HG03575 (cell line): Measurements from ENCODE around the gene CYFIP2.

ENCODE experiments used
- ATAC-seq: cut with Tn5 transposase; IDR thresholded peaks from one replicate; pipeline ENCODE4 v1.9.1; 2021; ENCODE audit not compliant: unreplicated experiment, insufficient number of reproducible peaks, low FRiP score; ENCODE audit errors: extremely low read depth

Gene CYFIP2

DNA sequence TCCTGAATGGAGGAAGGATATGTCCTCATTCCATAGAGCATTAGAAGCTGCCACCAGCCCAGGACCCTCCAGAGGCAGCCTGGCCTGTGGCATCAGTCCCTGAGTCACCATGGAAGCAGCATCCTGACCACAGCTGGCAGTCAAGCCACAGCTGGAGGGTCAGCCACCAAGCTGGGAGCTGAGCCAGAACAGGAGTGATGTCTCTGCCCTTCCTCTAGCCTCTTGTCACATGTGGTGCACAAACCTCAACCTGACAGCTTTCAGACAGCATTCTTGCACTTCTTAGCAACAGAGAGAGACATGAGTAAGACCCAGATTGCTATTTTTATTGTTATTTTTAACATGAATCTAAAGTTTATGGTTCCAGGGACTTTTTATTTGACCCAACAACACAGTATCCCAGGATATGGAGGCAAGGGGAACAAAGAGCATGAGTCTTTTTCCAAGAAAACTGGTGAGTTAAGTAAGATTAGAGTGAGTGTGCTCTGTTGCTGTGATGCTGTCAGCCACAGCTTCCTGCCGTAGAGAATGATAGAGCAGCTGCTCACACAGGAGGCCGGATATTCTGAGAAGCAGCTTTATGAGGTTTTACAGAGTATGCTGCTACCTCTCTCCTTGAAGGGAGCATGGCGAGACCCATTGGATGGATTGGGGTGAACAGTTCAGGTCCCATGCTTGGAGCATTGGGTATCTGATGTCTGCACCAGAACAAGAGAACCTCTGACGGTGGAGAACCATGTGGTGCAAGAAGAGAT lies 13.0 kb upstream of the CYFIP2 start:
- peak; percentile 93 for ATAC-seq

DNA sequence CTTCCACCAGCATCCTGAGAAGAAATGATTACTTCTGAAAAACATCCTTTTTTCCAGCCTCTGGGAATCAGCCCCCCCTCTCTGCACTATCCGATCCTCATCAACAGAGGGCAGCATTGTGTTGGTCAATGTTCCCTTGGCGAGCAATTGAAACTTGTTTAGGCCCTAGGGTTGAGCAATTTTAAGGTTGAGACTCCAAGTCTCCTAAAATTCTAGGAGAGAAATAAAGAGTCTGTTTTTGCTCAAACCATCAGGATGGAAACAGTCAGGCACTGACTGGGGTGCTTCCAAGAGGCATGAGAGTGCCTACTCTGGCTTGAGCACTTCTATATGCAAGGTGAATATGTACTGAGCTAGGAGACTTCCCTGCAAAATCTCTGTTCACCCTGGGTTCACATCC lies 12.4 kb upstream of the CYFIP2 start:
- peak; percentile 11 for ATAC-seq

DNA sequence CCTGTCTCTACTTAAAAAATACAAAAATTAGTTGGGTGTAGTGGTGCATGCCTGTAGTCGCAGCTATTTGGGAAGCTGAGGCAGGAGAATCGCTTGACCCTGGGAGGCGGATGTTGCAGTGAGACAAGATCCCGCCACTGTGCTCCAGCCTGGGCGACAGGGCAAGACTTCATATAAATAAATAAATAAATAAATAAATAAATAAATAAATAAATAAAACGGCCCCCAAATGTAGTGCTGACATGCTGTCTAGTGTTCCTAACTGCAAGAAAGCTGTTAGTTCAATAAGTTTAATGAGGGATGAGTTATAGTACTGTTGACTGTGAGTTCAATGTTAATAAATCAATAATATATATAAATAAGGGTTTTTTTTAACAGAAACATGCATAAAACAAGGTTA lies 7.5 kb upstream of the CYFIP2 start:
- ATAC-seq: no peak

DNA sequence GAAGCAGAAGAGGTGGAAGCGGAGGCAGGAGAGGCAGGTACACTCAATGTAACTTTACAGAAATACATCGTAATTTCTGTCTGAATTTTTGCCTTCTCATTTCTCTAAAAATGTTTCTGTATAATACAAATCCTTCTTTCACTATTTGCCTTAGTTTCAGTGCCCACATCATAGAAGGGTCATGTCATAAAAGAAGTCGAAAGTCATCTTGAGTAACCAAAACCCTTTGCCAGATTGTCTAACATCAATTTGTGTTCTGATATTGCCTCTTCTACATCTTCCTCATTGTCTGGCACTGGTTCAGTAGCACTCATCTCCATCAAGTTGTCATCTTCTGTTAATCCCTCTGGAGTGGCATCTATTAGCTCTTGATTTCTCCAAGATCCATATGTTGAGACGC lies 6.2 kb upstream of the CYFIP2 start:
- ATAC-seq: no peak

DNA sequence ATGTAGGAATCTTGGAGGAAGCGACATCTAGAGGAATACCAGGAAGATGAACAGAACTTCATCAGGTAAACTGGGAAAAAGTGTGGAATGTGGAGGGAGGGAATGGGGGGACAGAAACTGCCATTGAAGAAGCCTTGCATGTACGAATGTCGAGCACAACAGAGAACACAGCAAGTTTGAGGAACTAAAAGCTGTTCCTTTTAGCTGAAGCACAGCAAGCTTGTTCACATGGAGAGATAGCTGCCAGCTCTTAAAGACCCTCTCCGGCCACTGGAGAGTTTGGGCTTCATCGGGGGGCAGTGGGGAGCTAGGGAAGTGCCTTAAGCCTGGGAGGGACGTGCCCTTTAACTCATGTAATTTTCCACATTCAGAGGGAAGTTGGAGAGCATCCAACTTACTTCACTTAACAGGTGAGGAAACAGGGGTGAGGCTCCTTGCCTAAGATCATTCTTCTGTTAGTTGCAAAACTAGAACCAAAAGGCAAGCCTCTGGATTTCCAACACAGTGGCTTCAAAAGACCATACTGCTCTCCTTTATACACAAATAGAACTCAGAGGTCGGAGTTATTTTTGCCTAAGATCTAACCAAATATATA lies 2.3 kb upstream of the CYFIP2 start:
- no peak for ATAC-seq

DNA sequence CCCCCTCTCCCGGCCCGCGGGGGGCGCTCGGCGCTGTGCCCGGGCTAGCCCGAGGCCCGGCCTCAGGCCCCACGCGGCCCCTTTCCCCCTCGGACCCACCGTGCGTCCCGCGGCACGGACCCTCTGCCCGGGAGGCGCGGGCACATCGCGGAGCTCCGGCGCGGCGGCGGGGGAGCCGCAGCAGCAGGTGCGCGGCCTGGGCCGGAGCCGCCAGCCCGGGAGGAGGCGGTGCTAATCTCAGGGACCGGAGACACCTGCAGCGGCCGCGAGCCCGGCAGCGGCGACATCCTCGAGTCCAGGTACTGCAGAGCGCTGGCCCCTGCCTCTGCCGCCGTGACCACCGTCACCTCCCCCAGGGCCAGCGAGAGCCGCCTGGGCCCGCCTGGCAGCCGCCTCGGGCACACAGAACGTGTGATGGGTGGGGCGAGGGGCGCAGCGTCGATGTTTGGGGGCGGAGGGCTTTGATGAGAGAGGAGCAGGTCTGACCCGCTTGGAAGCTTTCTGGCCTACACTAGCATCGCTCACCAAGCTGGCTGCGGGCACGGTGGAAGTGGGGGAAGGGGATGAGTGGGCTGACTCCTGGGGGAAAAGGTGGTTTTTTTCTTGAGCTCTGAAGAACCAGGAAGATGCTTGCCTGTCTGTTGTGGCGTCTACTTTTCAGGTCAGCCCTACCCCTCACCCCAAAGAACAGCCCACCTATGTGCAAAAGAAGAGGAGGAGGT lies 524 bp downstream of the CYFIP2 start:
- ATAC-seq: no peak

DNA sequence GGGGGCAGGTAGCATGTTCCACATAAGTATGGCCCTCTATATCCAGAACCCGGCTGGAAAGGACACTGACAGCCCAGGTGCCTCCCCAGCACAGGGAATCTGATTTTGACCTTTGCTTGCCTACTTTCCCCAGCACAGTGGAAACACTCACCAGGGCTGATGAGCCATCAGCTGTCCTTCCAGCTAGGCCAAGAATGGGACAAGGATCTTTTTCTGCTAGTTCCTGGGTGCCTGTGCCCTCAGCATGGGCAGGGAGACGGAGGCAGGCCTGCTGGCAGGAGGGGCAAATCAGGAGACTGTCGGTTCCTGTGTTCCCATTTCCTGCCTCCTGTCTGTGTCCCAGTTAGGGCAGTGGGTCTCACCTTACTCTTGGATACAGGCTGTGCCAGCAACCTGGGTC lies 1.1 kb downstream of the CYFIP2 start:
- no peak for ATAC-seq

DNA sequence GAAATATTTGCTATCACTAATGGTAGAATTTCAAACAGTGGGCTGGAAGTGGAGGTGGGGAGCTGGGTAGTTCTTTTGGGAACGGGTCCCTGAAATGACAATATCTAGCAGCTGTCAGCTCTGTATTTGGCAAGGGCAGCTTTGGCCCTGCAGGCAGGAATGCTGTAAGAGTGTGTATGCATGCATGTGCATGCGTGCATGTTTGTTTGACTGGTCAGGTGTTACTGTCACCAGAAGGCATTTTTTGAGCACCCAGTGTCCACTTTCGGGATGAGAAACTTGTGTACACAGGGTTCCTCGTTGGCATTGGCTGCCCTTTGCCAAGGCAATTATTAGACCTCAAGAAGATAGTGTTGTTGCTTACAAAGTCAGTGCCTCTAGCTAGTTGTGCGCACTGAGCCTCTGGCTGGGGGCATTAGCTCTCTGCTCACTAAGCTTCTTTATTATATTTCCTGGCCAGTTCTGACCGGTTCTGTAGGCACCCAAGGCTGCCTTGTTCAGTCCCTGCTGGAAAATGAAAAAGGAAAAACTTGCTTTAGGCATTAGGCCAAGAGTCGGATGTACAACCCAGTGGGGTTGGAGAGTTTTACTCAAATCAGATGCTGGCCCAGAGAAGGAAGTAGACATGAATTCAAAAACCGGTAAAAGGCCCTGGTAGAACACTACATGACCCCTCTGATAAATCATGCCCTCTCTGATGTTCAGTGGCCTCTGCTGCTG lies 2.0 kb downstream of the CYFIP2 start:
- no peak for ATAC-seq

DNA sequence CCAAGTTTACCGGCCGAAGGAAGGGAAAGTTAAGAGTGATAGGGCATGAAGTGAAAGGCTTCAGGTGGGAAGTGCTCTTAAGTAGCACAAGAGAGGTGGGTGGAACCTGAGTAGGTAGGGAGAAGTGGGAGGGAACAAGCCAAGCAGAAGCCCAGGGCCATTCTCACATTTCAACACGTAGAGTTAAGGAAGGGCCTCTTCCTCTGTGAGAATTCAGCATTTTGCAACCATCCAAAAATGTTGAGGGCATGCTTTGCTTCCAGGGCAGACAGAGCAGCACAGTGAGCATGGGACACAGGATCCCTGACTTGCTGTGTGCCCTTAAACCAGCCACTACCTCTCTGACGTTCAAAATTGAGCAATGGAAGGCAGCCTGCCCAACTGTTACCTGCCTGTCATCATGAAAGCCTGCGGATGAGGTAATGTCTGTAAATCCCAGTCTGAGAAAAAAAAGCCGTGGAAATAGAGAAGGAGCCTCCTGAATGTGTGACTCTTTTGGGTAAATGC lies 3.3 kb downstream of the CYFIP2 start:
- no peak for ATAC-seq

DNA sequence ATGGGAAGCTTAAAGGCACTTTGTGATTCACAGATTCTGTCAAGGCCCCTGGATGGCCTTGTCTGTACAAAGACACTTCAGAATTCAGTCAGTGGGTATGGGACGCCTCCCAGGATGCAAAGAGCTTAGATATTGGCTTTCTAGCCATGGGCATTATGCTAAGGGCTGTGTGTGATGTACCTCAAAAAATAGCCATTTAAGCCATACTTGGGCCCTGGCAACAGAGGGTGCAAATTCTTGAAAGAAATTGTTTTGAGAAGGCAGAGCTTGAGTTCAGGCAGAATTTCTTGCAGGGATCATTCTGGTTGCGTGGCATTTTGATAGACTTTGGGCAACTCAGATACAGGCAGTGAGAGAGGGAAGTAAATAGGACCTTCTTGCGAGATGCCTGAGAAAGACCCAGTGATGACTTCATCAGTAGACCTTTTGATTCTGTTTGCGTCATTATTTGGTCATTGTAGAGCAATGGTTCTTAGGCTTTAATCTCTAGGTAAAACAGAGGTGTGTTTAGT lies 3.9 kb downstream of the CYFIP2 start:
- ATAC-seq: no peak

DNA sequence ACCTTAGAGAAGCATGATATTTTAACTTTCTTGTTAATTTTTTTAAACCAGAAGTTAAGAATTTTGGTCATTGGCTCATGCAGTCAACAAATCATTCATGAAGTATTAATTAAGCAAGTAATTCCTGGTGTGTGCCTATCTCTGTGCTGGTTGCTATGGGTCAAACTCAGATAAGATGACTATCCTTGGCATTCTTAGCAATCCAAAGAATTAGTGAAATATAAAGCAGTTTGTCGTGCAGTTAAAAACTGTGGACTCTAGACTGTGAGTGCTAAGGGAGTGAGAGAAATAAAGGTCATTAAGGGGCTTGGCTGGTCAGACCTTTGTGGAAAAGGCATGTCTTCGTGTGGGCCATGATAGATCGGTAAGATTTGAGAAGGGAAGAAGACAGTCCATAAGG lies 4.8 kb downstream of the CYFIP2 start:
- ATAC-seq: no peak

DNA sequence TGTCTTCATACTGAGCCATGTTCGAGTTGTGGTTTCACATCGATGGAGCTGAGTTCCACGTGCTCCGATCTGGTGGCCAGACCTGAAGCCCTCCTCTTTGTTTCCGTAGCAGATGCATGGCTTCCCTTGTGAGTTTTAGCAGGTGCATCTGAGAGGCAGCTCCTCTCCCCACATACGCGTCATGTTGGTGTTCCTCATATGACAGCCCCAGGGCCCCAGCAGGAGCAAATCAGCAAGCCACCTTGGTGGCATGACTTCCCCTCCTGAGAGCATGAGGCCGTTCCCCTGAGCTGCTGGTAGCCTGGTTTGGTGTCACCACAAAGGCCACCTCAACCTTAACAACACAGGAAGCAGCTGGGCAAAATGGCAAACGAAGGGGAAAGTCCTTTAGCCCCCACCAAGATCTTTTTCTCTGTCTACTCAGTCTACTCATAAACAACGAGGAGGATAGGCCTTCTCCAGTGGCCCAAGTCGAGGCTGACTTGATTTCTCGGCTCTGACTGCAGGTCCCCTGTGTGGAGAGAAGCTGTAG lies 5.9 kb downstream of the CYFIP2 start:
- peak; percentile 63 for ATAC-seq

DNA sequence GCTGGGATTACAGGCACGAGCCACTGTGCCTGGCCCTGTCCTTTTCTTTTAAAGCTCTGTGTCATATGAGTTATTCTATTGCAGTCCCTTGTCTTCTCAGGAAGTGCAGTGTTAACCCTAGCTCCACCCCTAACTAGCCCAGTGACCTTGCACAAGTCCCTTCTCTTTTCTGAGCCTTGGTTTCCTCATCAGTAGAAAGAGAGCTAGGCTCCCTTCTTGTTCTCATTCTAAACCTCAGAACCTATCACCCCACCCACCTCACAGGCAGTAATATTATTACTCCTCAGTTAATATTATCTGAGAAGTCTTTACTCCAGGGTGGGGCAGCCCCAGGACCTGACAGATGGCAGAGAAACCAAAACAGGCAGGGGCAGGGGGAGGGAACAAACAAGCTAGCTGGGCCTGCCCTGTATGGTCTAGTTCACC lies 7.2 kb downstream of the CYFIP2 start:
- no peak for ATAC-seq

DNA sequence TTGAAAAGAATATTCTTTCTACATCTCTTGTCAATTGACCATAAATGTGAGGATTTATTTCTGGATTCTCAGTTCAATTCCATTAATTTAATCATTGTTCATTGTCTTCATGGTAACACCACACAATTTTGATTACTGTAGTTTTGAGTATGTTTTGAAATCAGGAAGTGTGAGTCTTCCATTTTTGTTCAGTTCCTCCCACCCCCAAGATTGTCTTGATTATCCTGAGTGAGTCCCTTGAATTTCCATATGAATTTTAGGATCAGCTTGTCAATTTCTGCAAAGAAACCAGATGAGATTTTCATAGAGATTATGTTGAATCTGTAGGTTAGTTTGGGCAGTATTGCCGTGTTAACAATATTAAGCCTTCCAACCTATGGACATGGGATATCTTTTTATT lies 9.5 kb downstream of the CYFIP2 start:
- no peak for ATAC-seq

DNA sequence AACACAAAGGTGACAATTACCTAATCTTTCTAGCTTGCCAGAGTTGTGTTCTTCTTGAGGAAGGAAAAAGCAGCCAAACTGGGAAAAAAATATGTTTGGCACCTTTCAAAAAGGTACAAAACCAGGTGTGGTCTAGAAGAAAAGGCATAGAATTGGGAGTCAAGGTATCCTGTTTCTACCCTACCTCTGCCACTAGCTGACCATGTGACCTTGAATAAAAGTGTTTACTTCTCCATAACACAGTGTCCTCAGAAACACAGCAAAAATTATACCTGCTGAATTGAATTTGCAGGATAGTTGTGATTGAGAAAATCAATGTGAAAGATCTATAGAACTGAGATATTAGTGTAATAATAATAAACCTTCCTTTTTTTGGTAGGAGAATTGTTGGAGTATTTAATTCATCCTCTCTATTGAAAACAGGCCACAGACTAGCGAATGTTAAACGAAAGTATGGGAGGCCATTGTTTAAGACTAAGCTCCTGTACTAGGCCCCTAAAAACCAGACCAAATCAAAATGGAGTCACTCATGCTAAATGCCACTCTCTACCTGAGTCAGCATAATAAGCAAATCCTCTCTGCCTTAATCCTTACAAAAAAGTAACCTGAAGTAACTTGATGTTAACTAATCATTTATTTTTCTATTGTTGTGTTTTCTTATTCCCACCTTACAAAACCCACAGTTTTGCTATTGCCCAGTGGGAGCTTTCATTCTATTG lies 12.6 kb downstream of the CYFIP2 start:
- ATAC-seq: no peak

DNA sequence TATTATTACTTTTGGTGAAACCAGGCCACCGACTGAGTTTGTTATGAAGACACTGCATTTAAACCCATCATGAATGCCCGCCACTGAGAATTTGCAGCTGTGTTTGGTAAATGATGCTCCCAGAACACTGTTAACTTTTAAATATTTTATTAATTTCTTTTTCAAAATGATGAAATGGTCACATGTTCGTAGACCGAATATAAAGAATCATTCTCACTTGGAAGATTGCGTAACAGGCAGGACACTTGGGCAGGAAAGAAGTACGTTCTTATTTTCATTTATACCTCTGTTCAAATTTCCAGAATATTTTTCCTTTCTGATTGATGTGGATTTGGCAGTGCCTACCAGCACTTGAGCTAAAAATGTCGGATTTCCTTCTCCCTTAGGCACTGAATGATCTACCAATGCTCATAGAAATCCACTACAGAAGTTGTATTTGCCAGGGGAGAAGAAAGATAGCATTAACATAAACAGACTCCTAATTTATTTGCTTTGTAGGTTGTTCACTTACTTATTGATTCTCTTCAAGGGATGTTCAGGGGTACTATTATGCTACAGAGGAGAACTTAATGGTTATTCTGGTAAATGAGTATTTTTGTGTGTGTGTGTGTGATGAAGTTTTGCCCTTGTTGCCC lies 13.8 kb downstream of the CYFIP2 start:
- ATAC-seq: no peak

DNA sequence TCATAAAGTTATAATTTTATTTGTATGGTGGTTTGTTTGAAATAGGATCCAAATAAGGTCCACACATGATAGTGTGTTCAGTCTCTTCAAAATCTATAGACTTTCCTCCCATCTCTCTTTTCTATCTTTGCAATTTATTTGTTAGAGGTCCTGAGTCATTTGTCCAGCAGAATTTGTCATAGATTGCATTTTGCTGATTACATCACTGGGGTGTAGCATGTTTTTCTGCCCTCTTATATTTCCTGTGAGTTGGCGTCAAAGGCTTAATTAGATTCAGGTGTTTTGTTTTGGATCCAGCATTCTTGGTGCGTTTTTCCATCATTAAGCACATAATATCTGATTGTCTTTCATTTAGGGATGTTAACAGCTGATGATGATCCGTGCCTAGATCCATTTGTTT lies 15.0 kb downstream of the CYFIP2 start:
- ATAC-seq: no peak

DNA sequence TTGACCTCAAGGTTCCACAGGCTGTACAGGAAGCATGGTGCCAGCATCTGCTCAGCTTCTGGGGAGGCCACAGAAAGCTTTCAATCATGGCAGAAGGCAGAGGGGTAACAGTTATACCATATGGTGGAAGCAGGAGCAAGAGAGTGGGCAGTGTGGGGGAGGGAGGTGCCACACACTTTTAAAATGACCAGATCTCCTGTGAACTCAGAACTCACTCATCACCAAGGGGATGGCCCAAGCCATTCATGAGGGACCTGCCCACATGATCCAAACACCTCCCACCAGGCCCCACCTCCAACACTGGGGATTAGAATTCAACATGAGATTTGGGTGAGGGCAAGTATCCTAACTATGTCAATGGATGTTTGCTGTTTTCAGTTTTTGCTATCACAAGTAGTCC lies 16.2 kb downstream of the CYFIP2 start:
- no peak for ATAC-seq
